GDM1 (cell line): ENCODE results near the gene ITGAE.

Experiments used
- DNase-seq: peaks from one replicate; lab custom pipeline; 2025; lab: John Stamatoyannopoulos, UW

ITGAE gene

DNA sequence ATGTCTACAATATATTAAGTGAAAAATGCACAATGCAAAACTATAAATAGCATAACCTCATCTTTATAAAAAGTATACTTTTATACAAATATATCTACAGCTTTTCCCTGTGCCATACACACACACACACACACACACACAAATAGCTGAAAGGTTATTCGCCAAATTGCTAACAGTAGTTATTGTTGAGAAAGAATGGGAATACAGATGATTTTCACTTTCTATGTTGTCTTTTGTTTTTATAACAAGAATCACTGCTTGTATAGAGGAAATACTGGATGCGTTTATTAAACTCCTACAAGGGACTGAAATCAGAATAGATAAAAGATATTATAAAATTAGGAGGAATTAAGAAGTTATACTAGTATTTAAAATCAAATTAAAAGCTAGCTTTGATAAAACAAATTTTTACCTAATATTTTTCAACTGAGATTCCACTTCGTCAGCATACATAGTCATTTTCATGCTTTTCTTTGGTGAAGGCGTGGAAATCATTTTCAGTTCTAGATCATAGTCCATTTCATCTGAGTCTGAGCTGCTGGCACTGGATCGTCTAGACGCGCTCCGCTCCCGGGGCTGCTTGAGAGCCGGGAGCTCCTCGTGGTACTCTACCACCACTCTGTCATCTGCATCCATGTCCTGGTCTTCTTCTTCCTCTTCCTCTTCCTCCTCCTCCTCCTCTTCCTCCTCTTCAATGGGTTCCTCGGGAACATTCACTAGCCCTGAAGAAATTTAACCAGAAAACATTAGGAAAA lies 17.0 kb upstream of the ITGAE start:
- DNase-seq, result no peak

DNA sequence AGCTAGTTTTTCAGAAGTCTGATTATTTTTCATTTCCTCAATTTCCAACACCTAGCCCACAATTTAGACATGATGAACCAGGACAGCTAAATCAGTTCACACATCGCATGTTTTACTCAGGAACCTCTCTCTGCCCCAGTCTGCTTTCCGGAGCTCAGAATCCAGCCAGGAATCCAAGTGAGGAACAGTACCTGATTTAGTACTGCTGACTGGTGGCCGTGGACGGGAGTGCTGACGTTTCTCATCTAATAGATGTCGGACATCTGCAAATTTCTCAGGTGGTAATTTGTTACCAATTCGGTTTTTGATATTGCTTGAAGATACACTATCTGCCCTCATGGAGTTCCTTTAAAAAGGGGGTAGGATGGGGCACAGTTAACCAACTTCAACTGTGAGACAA lies 14.9 kb upstream of the ITGAE start:
- DNase-seq, result no peak

DNA sequence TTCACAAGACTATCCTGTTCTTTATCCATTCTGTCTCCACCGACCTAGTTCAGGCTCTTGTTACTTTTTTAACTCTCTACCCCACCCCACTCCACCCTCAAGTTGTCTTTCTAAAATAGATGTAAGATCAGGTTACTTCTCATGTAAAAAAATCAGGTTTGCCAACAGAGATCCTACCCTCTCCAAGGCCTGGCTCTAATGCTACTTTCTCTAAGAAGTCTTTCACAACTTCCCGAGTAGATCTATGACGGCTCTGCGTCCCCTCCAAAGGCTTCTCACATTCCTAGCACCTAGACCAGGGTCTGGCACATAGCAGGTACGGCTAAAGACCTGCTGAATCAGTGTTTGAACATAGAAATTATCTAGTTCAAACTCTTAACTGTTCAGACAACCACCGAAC lies 14.1 kb upstream of the ITGAE start:
- no peak for DNase-seq

DNA sequence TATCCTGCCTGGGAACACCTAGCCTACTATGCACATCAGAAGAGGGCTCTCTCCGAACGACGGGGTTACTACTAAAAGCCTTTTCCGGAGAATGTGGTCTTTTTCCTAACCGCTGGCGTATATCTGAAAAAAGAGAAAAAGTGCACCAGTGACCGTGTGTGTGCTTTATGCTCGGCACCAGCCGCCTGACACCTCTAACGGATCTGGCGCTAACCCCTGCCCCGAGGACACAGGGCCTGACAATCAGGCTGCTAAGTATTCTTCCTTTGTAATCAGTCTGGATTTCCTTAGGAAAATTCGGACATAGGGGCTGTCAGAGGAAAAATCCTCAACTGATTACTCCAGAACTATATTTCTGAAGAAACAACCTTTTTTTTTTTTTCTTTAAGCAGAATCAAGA lies 13.4 kb upstream of the ITGAE start:
- no peak for DNase-seq

DNA sequence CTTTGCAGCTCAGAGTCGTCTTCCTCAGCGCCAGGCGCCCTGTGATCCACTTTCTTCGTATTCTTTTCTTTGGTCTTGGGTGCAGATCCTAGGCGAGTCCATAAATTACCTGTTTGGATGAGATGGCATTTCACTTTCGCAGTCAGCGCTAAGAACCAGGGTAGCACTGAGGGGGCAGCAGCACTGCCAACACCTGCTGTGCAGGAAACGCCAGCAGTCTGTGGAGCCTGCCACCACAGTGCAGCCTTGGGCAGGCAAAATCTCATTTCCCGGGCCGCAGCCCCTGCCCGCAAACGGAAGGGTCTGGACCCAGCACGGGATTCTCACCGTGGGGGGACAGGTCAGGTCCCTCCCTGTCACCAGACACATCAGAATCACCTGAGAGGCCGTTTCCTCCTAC lies 12.2 kb upstream of the ITGAE start:
- DNase-seq, result no peak

DNA sequence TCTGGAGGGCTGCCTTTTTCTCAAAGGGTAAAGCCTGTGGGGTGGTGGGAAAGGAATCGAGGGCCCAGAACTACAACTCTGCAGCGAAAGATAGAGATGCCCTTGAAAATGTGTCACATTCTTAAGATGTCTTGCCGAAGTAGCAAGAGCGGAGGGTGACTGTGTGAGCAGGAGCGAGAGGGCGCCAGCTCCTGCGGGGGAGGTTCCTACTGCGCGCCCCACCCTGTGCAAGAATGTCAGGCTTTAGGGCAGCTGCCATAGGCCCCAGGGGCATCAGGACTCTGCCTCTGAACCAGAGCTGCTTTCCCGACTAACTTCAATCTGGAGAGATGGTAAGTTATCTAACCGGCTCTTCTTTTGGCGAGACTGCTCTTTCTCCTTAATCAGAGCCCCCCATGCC lies 11.8 kb upstream of the ITGAE start:
- no peak for DNase-seq

DNA sequence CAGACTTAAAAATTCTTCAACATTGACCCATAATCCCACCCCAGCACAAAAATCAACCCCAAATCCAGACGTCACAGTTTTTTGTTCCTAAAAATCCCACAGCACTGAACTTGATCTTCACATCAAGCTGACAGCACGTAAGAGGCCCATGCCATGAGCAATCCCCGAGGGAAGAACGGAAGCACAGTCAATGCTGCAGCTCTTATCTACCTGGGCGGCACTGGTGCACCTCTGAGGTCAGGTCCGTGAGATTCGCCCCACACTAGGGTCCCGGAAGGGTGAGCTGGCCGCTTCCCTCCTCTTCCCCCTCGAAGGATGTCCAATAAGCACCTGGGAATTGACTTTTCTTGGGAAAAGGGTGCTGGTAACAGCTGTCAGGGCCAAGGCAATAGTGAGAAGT lies 11.3 kb upstream of the ITGAE start:
- DNase-seq, result no peak

DNA sequence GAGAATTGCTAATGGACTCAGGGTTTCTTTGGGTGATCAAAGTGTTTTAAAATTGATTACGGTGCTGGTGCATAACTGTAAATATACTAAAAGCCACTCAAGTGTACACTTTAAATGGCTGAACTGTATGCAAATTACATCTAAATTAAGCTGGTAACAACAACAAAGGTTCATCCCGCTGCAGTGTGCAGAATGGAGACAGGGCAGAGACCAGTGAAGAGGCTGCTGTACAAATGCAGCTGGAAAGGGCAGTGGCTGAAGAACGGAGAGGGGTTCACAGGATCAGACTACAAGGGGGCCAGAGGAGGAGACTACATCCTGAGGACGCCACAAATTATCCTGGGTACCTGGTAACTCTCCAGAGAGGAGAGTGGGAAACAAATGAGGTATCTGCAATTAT lies 9.0 kb upstream of the ITGAE start:
- DNase-seq, result no peak

DNA sequence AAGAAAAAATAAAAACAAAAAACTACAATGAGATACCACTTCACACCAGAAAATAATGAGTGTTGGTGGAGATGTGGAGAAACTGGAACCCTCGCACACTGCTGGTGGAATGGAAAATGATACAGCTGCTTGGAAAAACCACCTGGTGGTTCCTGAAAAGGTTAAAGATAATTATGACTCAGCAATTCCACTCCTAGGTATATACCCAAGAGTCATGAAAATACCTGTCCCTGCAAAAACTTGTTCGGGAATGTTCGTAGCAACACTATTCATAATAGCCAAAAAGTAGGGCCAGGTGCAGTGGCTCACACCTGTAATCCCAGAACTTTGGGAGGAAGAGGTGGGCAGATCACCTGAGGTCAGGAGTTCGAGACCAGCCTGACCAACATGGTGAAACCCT lies 8.1 kb upstream of the ITGAE start:
- no peak for DNase-seq

DNA sequence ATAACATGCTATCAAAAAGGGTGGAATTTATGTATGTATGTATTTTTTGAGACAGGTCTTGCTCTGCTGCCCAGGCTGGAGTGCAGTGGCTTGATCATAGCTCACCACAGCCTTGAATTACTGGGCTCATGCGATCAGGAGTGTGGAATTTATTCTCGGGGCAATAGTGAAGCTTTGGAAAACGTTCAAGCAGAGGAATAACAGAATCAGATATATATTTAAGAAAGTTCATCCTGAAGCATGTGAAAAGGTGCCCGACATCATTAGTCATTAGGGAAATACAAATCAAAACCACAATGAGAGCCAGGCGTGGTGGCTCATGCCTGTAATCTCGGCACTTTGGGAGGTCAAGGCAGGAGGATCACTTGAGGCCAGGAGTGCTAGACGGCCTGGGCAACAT lies 7.7 kb upstream of the ITGAE start:
- DNase-seq, result no peak

DNA sequence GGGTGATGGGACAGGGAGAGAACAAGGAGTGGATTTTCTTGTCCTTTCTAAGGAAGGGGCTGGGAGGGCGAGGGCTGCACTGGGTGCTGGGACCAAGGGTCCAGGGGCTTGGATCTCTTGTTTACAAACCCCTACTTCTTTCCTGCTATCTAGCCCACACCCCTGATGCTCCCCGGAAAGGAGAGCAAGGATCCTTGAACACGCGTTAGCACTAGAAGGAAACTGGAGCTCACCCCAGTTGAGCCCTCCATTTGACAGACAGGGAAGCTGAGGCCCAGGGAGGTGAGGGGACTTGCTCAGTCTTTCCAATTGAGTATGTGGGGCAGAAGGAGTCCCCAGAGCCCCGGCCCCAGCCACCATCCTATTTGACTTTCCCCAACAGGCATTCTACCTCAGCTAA lies 4.6 kb upstream of the ITGAE start:
- no peak for DNase-seq

DNA sequence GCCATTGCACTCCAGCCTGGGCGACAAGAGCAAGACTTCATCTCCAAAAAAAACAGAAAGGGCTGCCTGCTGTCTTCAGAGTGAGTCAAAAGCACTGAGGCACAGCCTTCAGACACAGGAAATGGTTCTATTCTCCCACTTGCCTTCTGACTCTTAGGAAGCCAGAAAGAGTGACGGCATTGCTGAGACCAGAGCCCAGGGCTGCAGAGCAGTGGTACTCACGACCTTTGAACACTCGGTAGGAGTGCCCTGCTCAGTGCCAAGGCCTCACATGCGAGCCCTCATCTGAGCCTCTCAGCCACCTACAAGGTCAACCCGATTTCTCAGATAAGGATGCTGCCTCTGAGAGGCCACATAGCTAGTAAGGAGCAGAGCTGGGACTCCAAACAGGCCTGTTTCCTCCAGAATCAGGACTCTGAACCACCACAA lies 3.5 kb upstream of the ITGAE start:
- no peak for DNase-seq

DNA sequence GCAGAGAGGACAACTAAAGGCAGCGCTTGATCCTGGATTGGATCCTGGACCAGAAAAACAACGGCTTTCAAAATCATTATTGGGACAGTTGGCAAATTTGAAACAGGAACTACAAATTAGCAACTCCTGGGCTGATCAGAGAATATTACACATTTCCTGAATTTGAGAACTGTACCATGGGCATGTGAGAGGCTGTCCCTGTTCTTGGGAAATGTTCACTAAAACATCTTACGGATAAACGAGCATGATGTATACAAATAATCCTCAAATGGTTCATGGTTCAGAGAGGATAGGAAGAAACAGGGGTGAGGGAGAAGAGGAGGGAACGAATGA lies 2.3 kb upstream of the ITGAE start:
- no peak for DNase-seq

DNA sequence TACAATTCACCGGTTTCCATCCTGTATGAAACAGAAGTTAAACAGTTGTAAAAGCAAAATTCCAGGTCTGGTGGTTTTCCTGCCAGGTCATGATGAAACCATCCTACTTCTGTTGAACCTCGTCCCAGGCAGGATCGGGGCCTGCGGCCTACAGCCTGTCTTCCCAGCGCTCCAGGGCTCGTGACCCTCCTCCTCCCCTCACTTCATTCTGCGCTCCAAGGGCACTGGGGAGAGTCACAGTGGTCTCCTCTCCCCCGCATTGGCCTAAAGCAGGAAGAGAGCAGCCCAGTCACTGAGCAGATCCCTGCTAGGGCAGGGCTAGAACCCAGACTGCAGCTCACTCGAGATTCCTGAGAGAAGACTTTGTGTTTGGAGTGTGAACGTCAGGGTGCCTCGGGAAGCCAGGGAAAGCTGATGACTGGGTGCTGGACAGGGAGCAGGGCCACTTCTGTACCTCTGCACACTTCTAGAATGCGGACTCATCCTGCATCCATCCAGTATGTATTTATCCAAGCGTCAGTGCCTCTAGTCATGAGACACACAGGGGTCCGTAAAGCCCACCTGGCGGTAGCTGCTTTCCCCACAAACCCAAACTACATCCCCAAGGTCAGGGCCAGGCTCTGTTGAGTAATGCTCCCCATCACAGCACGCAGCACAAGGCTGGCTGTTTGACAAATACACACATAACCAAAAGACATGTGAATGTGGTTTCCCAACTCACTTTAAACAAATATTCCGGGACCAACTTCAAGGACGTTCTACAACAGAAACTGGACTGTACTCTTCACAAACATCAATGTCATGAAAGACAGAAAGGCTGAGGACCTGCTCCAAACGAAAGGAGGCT lies 1.7 kb upstream of the ITGAE start:
- no peak for DNase-seq

DNA sequence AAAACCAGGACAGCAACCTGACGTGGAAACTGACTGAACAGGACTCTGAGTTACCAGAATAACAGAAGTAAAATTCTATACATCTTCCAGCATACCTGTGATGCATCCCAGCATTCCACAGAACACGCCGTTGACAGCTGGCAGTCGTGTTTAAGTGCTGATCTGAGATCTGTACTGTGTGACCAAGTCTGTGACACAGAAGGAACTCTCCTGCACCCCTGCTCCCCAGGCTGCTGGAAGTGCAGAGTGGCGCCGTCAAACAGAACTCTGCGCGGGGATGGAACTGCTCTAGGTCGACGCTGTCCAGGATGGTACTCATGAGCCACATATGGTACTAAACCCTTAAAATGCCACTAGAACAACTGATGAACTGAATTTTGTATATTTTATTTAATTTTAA lies 804 bp upstream of the ITGAE start:
- no peak for DNase-seq

DNA sequence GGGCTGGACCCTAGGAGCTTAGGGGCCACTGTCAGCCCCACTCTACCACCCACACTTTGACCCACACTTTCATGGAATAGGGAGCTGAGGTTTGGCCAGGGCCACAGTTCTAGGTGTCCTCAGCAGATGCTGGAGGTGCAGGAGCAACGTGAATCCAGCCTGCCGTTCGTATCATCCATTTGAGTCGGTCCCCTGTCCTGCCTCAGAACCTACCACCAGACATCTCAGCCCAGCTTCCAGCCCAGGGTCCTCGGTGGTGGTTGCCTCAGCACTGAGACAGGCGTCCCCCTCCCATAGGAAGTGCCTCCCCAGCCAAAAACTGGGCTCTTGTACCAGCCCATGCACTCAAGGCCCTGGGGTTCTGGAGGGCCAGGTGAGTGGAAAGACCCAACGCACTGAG lies 359 bp upstream of the ITGAE start:
- DNase-seq, result no peak

DNA sequence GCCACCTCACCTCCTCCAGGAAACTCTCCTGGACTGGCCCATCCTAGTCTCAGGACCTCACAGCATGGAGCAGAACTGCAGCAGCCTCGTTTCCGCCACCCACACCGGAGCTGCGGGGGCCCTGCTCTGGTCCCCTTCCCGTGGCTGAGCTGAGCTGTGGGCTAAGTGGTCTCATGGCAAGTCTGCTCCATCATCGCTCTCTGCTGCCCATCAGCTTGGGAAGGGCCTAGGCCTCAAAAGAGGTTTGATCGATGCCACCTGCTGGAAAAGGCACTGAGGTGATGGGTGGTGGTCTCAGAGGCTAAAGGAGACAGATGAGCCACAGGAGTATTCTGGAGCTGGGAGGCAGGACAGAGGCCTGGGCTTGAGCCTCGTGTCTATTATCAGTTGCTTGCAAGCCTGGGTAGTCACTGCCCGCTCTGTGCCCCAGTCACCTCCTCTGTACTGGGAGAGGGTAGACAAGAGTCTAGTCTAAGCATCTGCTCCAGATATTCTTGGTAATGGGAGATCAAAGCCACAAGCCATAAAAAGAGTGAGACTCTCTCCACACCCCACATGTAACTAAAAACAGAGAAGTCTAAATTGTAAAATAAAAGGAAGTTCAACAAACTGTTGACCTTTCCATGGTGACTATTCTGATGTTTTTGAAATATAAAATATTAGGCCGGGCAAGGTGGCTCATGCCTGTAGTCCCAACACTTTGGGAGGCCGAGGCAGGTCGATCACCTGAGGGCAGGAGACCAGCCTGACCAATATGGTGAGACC lies 1.6 kb downstream of the ITGAE start:
- DNase-seq, result no peak

DNA sequence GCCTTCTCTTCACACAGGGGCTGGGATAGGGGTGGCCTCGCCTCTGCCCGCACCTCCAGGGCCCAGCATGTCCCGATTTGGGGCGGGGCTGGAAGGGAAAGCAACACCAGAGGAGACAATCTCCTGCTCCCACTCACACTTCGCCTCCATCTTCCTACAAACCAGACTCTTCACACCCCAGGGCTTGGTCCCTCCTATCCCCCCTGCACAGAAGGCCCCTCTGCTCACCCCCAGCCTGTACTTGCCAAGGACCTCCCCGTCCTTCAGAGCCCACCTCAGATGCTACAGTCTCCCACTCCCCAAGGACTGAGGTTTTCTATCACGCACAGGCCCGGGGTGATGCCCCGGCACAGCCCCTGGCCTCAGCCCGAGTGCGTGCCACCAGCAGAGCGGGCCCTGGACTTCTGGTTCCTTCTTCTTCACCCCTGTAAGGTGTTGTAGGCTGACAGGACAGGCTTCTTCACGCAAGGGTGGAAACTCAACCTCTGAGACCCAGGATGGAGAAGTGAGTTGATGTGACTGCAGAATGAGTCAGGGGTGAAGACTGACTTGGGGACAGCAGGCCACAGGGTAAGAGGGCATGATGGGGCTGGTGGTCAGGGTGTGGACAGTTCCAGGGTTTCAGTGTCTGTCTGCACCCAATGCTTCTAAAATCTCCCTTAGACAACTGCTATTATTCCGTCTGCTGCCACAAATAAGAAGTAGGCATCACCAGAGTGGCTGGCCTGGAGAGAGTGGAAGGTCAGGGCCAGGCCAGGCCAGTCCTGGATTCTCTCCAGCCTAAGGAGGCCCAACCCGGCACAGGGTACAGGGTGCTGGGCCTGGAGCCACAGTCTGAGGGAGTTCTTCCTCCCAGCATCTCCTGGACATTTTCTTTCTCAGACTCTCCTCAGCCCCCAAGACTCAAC lies 2.5 kb downstream of the ITGAE start:
- DNase-seq, result no peak

DNA sequence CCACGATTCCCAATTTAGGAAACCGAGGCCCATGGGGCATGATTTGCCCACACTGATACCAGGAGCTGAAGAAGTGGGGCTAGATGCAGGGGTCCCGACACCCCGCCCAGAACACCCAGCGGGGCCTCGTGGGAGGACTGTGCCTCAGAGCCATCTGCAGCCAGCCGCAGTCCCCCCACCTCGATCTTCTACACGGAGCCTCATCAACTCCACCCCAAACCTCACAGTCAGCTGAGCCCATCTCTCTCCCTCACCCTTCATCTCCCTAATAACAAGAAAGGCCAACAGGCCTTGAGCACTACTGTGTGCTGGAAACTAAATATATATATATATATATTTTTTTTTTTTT lies 4.2 kb downstream of the ITGAE start:
- no peak for DNase-seq

DNA sequence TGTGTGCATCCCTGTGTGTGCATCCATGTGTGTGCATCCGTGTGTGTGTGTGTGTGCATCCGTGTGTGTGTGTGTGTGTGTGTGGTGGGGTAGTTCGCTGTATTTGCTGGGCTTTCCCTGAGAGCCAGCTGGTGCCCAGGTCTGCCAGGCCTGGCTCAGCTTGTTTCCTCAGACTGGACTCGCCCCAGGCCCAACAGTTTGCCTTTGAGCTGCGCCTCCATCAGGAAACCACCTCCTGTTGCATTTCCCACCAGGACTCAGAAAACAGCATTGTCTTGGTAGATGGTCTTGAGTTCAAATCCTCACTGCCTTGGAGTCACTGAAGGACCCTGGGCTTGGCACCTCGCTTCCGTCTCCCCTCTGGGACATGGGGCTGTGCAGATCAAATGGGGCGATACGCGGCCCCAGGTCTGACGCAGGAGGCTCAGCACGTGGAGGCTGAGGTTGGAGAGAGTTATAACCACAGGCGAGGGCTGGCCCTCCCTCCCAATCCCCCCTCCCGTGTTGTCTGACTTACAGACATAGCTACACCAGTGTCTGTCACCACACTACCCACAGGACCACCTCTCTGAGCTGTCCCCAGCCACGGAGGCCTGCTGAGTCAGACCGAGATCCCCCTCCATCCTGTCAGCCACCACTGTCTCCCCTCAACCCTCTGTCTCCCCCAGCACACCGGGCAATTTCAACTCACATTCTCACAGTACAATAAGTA lies 4.7 kb downstream of the ITGAE start:
- no peak for DNase-seq

DNA sequence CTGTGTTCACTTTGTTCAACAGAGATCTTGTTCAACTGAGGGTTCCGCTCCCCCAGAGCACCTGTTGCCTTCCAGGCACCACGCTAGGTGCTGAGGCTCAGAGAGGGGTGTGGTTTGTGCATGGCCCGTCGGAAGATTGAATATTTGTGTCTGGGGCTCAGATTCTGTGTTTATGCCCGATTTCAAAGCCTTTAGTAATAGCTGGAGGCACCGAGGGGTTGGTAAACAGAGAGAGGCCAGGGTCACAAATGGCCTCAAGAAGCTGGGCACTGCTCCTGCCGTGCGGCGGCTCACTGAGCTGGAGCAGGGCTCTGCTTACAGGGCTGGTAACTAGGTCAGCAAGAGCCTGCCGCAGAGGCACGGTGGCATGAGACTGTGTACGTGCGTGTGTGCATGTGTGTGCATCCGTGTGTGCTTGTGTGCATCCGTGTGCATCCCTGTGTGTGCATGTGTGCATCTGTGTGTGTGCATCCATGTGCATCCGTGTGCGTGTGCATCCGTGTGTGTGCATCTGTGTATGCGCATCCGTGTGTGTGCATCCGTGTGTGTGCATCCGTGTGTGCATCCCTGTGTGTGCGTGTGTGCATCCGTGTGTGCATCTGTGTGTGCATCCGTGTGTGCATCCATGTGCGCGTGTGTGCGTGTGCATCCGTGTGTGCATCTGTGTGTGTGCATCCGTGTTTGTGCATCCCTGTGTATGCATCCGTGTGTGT lies 5.4 kb downstream of the ITGAE start:
- no peak for DNase-seq
